Measurements from ENCODE around the gene SAMD1.

DNA sequence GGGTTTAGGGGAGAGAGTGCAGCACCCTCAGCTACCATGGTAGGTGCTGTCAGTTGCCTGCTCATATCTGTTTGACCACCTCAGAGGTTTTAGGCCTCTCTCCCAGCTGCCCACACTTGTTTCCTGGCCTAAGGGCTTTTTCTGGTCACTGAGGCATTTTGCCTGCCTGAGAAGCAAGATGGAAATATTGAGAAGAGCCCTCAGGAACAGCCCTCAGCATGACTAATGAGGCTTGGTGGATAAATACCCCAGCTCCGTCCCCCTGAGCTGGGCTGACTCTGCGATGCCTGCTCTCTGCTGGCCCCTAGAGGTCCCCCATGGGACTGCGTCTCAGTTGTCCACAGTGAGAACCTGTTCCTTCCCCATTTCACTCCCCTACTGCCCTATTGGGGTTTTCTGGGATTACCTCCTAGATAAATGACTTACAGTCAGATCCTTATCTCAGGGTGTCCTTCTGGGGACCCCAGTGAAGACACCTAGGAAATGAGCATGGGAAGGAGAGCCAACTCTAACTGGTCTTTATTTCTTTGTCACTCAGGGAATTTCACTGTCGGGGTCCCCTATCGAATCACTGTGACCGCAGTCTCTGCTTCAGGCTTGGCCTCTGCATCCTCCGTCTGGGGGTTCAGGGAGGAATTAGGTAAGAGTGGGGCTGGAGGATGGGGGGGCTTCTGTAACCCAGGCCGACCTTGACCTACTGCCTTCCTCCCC is 42.0 kb downstream of the SAMD1 start:
- TF ChIP-seq CTCF (conservative IDR thresholded peaks at IDR 0.05; ENCODE audit: low read depth, low read length) (peak; percentile 86), EZH2 (IDR thresholded peaks at IDR 0.05; ENCODE audit: borderline replicate concordance, low read depth, low read length, poor library complexity, severe bottlenecking) (no peak)
